ENCODE results near the gene OGFOD3. TPM values are rescaled to one million over a fixed set of nuclear protein-coding genes. Genes with fewer than 3 reads are reported as not detected.

The OGFOD3 gene
- total RNA-seq, 1 donor from 2014 or later: 31.3 TPM

GRCh38 chr17:82394278-82394677 is 24.1 kb downstream of the OGFOD3 start:
- H3K27me3 Mint-ChIP-seq: no peaks in the 10 kb centered on the region
- H3K9me3 Mint-ChIP-seq (ENCODE audit: low read depth): no peaks in the 10 kb centered on the region
- no peak overlapping the region for H3K27ac Mint-ChIP-seq
- H3K4me3 Mint-ChIP-seq (ENCODE audit: low read depth): no peak overlapping the region
- no peaks in the 10 kb centered on the region for H3K36me3 Mint-ChIP-seq (ENCODE audit: insufficient read depth)
- no peak for DNase-seq (ENCODE audit: low spot score, unreplicated experiment)
- TF ChIP-seq, protein P1, sequence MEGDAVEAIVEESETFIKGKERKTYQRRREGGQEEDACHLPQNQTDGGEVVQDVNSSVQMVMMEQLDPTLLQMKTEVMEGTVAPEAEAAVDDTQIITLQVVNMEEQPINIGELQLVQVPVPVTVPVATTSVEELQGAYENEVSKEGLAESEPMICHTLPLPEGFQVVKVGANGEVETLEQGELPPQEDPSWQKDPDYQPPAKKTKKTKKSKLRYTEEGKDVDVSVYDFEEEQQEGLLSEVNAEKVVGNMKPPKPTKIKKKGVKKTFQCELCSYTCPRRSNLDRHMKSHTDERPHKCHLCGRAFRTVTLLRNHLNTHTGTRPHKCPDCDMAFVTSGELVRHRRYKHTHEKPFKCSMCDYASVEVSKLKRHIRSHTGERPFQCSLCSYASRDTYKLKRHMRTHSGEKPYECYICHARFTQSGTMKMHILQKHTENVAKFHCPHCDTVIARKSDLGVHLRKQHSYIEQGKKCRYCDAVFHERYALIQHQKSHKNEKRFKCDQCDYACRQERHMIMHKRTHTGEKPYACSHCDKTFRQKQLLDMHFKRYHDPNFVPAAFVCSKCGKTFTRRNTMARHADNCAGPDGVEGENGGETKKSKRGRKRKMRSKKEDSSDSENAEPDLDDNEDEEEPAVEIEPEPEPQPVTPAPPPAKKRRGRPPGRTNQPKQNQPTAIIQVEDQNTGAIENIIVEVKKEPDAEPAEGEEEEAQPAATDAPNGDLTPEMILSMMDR (IDR thresholded peaks at IDR 0.05; ENCODE audit: unreplicated experiment): no peak
- no peaks in the 10 kb centered on the region for H3K4me1 Mint-ChIP-seq (ENCODE audit: low read depth)

- no peak overlapping the region for H3K27ac Mint-ChIP-seq
Observed at GRCh38 chr17:82392941-82393340, 25.4 kb downstream of the OGFOD3 start.

GRCh38 chr17:82392209-82392920 is 26.0 kb downstream of the OGFOD3 start:
- no peaks in the 10 kb centered on the region for H3K9me3 Mint-ChIP-seq (ENCODE audit: low read depth)
- H3K27me3 Mint-ChIP-seq: peaks cover 4% of the 10 kb centered on the region
- no peaks in the 10 kb centered on the region for H3K36me3 Mint-ChIP-seq (ENCODE audit: insufficient read depth)
- TF ChIP-seq, protein P1 (IDR thresholded peaks at IDR 0.05; ENCODE audit: unreplicated experiment): no peak
- H3K27ac Mint-ChIP-seq: no peak overlapping the region
- no peak overlapping the region for H3K4me3 Mint-ChIP-seq (ENCODE audit: low read depth)
- H3K4me1 Mint-ChIP-seq (ENCODE audit: low read depth): no peaks in the 10 kb centered on the region
- no peak for DNase-seq (ENCODE audit: low spot score, unreplicated experiment)

More at GRCh38 chr17:82392941-82393340, 25.4 kb downstream of the OGFOD3 start:
- Mint-ChIP-seq H3K4me1 (ENCODE audit: low read depth) (no peaks in the 10 kb centered on the region), H3K4me3 (ENCODE audit: low read depth) (no peak overlapping the region), H3K36me3 (ENCODE audit: insufficient read depth) (no peaks in the 10 kb centered on the region), H3K27me3 (no peaks in the 10 kb centered on the region), H3K9me3 (ENCODE audit: low read depth) (no peaks in the 10 kb centered on the region)
- TF ChIP-seq, protein P1 (IDR thresholded peaks at IDR 0.05; ENCODE audit: unreplicated experiment): no peak
- DNase-seq (ENCODE audit: low spot score, unreplicated experiment): no peak

DNA sequence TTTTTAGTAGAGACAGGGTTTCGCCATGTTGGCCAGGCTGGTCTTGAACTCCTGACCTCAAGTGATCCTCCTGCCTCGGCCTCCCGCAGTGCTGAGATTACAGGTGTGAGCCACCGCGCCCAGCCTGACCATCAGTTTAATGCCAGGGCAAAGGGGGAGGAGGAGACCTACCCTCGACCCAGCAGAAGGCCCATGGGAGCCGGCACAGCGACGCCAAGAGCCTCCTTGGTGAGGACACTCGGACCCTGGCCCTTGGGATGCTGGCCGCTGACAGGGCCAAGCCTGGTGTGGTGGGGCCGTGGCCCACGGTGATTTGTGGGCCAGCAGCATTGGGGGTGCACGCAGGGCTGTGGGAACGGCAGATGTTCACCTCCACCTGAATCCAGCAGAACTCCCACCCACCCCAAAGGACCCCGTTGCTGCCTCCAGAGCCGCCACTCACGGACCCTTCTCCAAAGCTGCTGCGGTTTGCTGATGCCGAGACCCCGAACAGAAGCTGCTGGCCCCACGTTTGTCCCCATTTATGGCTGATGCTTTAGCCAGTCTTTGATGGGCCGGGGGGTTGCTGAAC is 26.8 kb downstream of the OGFOD3 start:
- Mint-ChIP-seq H3K27ac (no peak overlapping the region), H3K36me3 (ENCODE audit: insufficient read depth) (no peaks in the 10 kb centered on the region), H3K27me3 (peaks cover 4% of the 10 kb centered on the region), H3K4me1 (ENCODE audit: low read depth) (no peaks in the 10 kb centered on the region), H3K9me3 (ENCODE audit: low read depth) (no peaks in the 10 kb centered on the region), H3K4me3 (ENCODE audit: low read depth) (no peak overlapping the region)
- no peak for DNase-seq (ENCODE audit: low spot score, unreplicated experiment)
- TF ChIP-seq, protein P1 (IDR thresholded peaks at IDR 0.05; ENCODE audit: unreplicated experiment): no peak

- no peak for DNase-seq (ENCODE audit: low spot score, unreplicated experiment)
- no peak overlapping the region for H3K4me3 Mint-ChIP-seq (ENCODE audit: low read depth)
- TF ChIP-seq, protein P1 (IDR thresholded peaks at IDR 0.05; ENCODE audit: unreplicated experiment): no peak
- H3K36me3 Mint-ChIP-seq (ENCODE audit: insufficient read depth): no peaks in the 10 kb centered on the region
- H3K4me1 Mint-ChIP-seq (ENCODE audit: low read depth): no peaks in the 10 kb centered on the region
- H3K27me3 Mint-ChIP-seq: peaks cover 4% of the 10 kb centered on the region
- no peak overlapping the region for H3K27ac Mint-ChIP-seq
- H3K9me3 Mint-ChIP-seq (ENCODE audit: low read depth): no peaks in the 10 kb centered on the region
Observed at GRCh38 chr17:82390860-82391435, 27.4 kb downstream of the OGFOD3 start.

All from progenitor cell of endocrine pancreas (in vitro differentiated cells).